K562 (cell line): ENCODE results near the gene CDK5RAP3. TPM values are rescaled to one million over a fixed set of nuclear protein-coding genes. Genes with fewer than 3 reads are reported as not detected.
A peak's percentile ranks its signal among the peaks of the same experiment; 100 is the strongest.

ENCODE experiments used
- ATAC-seq: fragments of 200-7000 bp; cut with Tn5 transposase; 3 replicates; pipeline ENCODE4 v1.9.1; 2020; ENCODE audit warnings: moderate library complexity
- BruUV-seq: library from RNA; stranded (reverse); fragments of 400-500 nt; replicated peaks from 2 replicates; lab custom pipeline; 2021; lab: Mats Ljungman, UMichigan
- CTCF ChIA-PET: fragments of 300-600 bp; formaldehyde crosslinking; extraction: SDS; loops from one replicate; lab custom pipeline; 2021; ENCODE audit warnings: low intra/inter-chr PET ratio; lab: Yijun Ruan, JAX
- POLR2A ChIA-PET: fragments of 300-600, 350-650 bp; sonication (Branson Sonifier 250); formaldehyde crosslinking; extraction: SDS; loops from one replicate; lab custom pipeline; 2021; ENCODE audit warnings: antibody characterized with exemption, inconsistent platforms; lab: Yijun Ruan, JAX
- DNase-seq, 4 experiments: peaks; one replicate each; pipeline versions ENCODE4 v3.0.0 to v3.0.0-alpha.2; 2011 to 2018; ENCODE audit warnings: low spot score in 3 of 4, mixed read lengths in 3 of 4; ENCODE audit errors: extremely low read depth in 1 of 4
- FAIRE-seq: peaks from 2 replicates; lab custom pipeline; 2011; peaks lifted over from hg19 to GRCh38; lab: Jason Lieb, UNC
- H2AFZ ChIP-seq: 2 replicates; pipeline ENCODE4 v1.6.0; 2011; ENCODE audit warnings: low read depth, low read length, control low read depth, inconsistent platforms
- H3K27ac ChIP-seq: fragments of 200-600 bp; 3 replicates; pipeline ENCODE4 v1.8.0; 2011; ENCODE audit warnings: low read depth, mild to moderate bottlenecking, control low read depth, inconsistent platforms, low read length, moderate library complexity, mixed read lengths; ENCODE audit errors: extremely low read depth
- H3K27me3 ChIP-seq, 2 experiments: fragments of 300-600 bp in 1 of 2; 2 replicates in 1 of 2; 3 replicates in 1 of 2; pipeline versions ENCODE4 v1.6.0 to v1.8.0; 2011; ENCODE audit warnings: inconsistent platforms in 2 of 2, low read length in 2 of 2, mild to moderate bottlenecking in 1 of 2, mixed read lengths in 1 of 2, moderate library complexity in 1 of 2; ENCODE audit not compliant: control insufficient read depth in 2 of 2, insufficient read depth in 2 of 2
- H3K36me3 ChIP-seq: fragments of 300-600 bp; 3 replicates; pipeline ENCODE4 v1.8.0; 2011; ENCODE audit warnings: mild to moderate bottlenecking, low read length, inconsistent platforms; ENCODE audit not compliant: control insufficient read depth, insufficient read depth
- H3K4me1 ChIP-seq, 2 experiments: fragments of 200-600 bp in 1 of 2; replicated peaks in 1 of 2; 2 replicates in 1 of 2; 3 replicates in 1 of 2; pipeline versions ENCODE4 v1.5.1 to v1.8.0; 2011; ENCODE audit warnings: inconsistent platforms in 2 of 2, low read length in 2 of 2, mild to moderate bottlenecking in 1 of 2, mixed read lengths in 1 of 2, moderate library complexity in 1 of 2; ENCODE audit not compliant: control insufficient read depth in 2 of 2, insufficient read depth in 2 of 2
- H3K4me2 ChIP-seq: 2 replicates; pipeline ENCODE4 v1.6.1; 2011; ENCODE audit warnings: low read length, control low read depth, inconsistent platforms, mixed read lengths; ENCODE audit not compliant: insufficient read depth
- H3K4me3 ChIP-seq: fragments of 200-600 bp; sonication (generic), shearing (Covaris generic); 2 replicates; pipeline ENCODE4 v1.5.1; 2016; ENCODE audit warnings: control low read depth, inconsistent platforms
- H3K79me2 ChIP-seq: fragments of 200-600 bp; 3 replicates; pipeline ENCODE4 v1.8.0; 2011; ENCODE audit warnings: low read length, inconsistent platforms; ENCODE audit not compliant: control insufficient read depth, insufficient read depth
- H3K9ac ChIP-seq, 2 experiments: 2 replicates each; pipeline versions ENCODE4 v1.6.0 to v1.6.1; 2011; ENCODE audit warnings: low read depth in 2 of 2, low read length in 2 of 2, control low read depth in 1 of 2, inconsistent platforms in 1 of 2, mild to moderate bottlenecking in 1 of 2, mixed read lengths in 1 of 2; ENCODE audit not compliant: insufficient read depth in 1 of 2
- H3K9me1 ChIP-seq: one replicate; pipeline ENCODE4 v1.6.0; 2011; ENCODE audit warnings: inconsistent platforms, mild to moderate bottlenecking, low read length, moderate library complexity; ENCODE audit not compliant: control insufficient read depth, insufficient read depth
- H3K9me3 ChIP-seq: replicated peaks from 2 replicates; pipeline ENCODE4 v1.5.1; 2011; ENCODE audit warnings: low read depth, low read length, inconsistent platforms; ENCODE audit not compliant: control insufficient read depth, insufficient read depth
- H4K20me1 ChIP-seq: replicated peaks from 2 replicates; pipeline ENCODE4 v1.6.1; 2011; ENCODE audit warnings: low read length, inconsistent platforms, mixed read lengths; ENCODE audit not compliant: control insufficient read depth, insufficient read depth
- FOXK1 ChIP-seq: sonication (generic); formaldehyde crosslinking; IDR thresholded peaks from 2 replicates; pipeline ENCODE4 v1.8.0; 2022; ENCODE audit warnings: missing genetic modification reagents, mild to moderate bottlenecking, borderline replicate concordance
- KAT7 ChIP-seq: sonication (generic); formaldehyde crosslinking; IDR thresholded peaks from 2 replicates; pipeline ENCODE4 v1.8.0; 2022; ENCODE audit warnings: missing genetic modification reagents, mild to moderate bottlenecking, borderline replicate concordance
- NFIC ChIP-seq: fragments of 450-650 bp; IDR thresholded peaks from 2 replicates; pipeline ENCODE4 v1.6.1; 2017; ENCODE audit warnings: mild to moderate bottlenecking, inconsistent platforms
- WGBS: fragments of 100-300 bp; shearing (Covaris generic); methylation state at CpG from one replicate; pipeline ENCODE4 v1.1.6; 2016; ENCODE audit warnings: low coverage, mixed read lengths; ENCODE audit not compliant: insufficient coverage; ENCODE audit errors: missing lambda C conversion rate; 5-methylcytosine and 5-hydroxymethylcytosine counted together
- in situ Hi-C: fragments of 300-500 bp; cut with MboI; formaldehyde crosslinking; loops from 4 replicates; pipeline ENCODE4 v1.15.0; 2018; ENCODE audit warnings: inconsistent platforms, mixed read lengths
- intact Hi-C: fragments of 100-400 bp; cut with micrococcal nuclease; formaldehyde crosslinking; loops from 2 replicates; pipeline ENCODE4 v1.14.2; 2022
- polyA plus RNA-seq, 8 experiments: library from polyadenylated mRNA; depleted of rRNA in 4 of 8; stranded (reverse) in 5 of 8; unstranded in 3 of 8; fragments of >200 nt; fragmentation: Nextera tagmentation in 2 of 8; fragmentation: Illumina TruSeq in 1 of 8; extraction: Ambion mirVana in 2 of 8; extraction: Trizol in 1 of 8; gene quantifications; 2 replicates each; pipeline versions ENCODE4 v1.2.1 to v1.2.3, GENCODE V29; 2011 to 2014; ENCODE audit warnings: inconsistent platforms in 1 of 8, missing spikeins in 1 of 8
- total RNA-seq, 7 experiments: library from RNA; depleted of rRNA in 6 of 7; stranded (reverse); fragments of >200 nt in 6 of 7; fragmentation: Illumina TruSeq in 2 of 7; extraction: Trizol in 2 of 7; gene quantifications; 2 replicates each; pipeline versions ENCODE4 v1.2.1 to v1.2.3, GENCODE V29; 2011 to 2021; ENCODE audit warnings: low replicate concordance in 1 of 7
- TF ChIP-seq, protein P1 (sequence below): fragments of 150-350 bp; conservative IDR thresholded peaks from 2 replicates; pipeline ENCODE4 v1.6.1; 2014; ENCODE audit warnings: low read length
- TF ChIP-seq, protein P2 (sequence below): fragments of 450-650 bp; IDR thresholded peaks from 2 replicates; pipeline ENCODE4 v1.6.1; 2016; ENCODE audit warnings: low read depth

The CDK5RAP3 gene
- total and polyA plus RNA-seq, 9 of the 15 experiments (the other 6 are each of a cell fraction or from before 2014, with no cell fraction given) = 44.2 to 202 (median 91.5) TPM

DNA sequence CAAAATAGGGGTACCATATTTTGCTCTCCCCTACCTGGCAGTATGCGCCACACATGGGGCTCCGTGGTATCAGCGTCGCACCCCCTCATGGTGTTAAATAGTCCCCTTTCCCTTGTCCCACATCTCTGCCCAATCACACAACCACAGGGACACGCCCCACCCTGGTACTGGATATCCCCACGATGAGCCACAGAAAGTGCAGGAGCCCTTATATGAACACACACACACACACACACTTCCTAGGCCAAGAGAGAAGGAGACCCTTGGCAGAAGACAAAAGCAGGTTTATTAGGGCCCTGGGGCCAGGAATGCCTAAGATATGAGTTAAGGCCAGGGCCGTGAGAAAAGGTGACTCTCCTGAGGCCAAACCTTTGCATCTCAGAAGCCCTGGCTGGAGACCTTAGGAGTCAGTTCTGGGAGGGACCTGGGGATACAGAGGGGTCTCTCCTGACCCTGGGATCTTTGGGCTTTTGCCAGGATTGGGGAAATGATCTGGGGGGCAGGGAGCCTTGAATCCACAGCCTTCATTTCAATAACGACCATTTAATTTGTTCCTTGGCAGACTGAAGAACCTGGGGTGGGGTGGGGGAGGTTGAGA lies 55.1 kb downstream of the CDK5RAP3 start:
- Histone ChIP-seq H2AFZ (peak overlapping the region; percentile 99), H4K20me1 (no peaks in the 10 kb centered on the region), H3K9ac (peak overlapping the region in 1 of 2 experiments; percentile 2; a peak in 1 of 4 replicates), H3K4me2 (peak overlapping the region; percentile 97), H3K27me3 (no peaks in the 10 kb centered on the region), H3K79me2 (no peaks in the 10 kb centered on the region), H3K36me3 (no peaks in the 10 kb centered on the region), H3K9me1 (no peaks in the 10 kb centered on the region), H3K9me3 (no peaks in the 10 kb centered on the region), H3K4me1 (peaks cover 23 to 39% of the 10 kb centered on the region in 2 experiments; a peak in 4 of 5 replicates), H3K27ac (no peak overlapping the region), H3K4me3 (peak overlapping the region; percentile 27; the same call in 1 of the 2 replicates)
- in situ Hi-C loops = loop anchor here (5.0 kb wide), 2 partner anchors 41 to 116 kb away; no protein-coding TSS in a partner anchor
- ATAC-seq (no peak), DNase-seq (no peak), FAIRE-seq (no peak)
- intact Hi-C loops = loop anchor here (1.0 to 10.0 kb wide), 4 partner anchors 23 to 229 kb away; partner anchors contain the start of gene NFE2L1
- CTCF ChIA-PET = interaction anchor here (0.6 to 4.7 kb wide), 5 partner anchors 48 to 852 kb away, joined by 3 to 54 read pairs (median 7); no protein-coding TSS in a partner anchor
- 25% methylated on average over 8 of the region's 8 CpGs for WGBS
- POLR2A ChIA-PET = interaction anchor here (0.7 to 2.1 kb wide), 10 partner anchors 18 to 105 kb away, joined by 3 to 16 read pairs (median 6); partner anchors contain the start of genes NFE2L1 and SNX11
- BruUV-seq = no TSS peak
- TF ChIP-seq FOXK1 (CRISPR knock-in tag) (peak; percentile 66; the same call in 1 of the 2 replicates), NFIC (peak; percentile 63; the same call in 1 of the 2 replicates), KAT7 (CRISPR knock-in tag) (0 out of 2 replicates have a peak, but pooled peaks have one; percentile 41)
- TF ChIP-seq, protein P1, sequence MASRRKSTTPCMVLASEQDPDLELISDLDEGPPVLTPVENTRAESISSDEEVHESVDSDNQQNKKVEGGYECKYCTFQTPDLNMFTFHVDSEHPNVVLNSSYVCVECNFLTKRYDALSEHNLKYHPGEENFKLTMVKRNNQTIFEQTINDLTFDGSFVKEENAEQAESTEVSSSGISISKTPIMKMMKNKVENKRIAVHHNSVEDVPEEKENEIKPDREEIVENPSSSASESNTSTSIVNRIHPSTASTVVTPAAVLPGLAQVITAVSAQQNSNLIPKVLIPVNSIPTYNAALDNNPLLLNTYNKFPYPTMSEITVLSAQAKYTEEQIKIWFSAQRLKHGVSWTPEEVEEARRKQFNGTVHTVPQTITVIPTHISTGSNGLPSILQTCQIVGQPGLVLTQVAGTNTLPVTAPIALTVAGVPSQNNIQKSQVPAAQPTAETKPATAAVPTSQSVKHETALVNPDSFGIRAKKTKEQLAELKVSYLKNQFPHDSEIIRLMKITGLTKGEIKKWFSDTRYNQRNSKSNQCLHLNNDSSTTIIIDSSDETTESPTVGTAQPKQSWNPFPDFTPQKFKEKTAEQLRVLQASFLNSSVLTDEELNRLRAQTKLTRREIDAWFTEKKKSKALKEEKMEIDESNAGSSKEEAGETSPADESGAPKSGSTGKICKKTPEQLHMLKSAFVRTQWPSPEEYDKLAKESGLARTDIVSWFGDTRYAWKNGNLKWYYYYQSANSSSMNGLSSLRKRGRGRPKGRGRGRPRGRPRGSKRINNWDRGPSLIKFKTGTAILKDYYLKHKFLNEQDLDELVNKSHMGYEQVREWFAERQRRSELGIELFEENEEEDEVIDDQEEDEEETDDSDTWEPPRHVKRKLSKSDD = no peak
- TF ChIP-seq, protein P2, sequence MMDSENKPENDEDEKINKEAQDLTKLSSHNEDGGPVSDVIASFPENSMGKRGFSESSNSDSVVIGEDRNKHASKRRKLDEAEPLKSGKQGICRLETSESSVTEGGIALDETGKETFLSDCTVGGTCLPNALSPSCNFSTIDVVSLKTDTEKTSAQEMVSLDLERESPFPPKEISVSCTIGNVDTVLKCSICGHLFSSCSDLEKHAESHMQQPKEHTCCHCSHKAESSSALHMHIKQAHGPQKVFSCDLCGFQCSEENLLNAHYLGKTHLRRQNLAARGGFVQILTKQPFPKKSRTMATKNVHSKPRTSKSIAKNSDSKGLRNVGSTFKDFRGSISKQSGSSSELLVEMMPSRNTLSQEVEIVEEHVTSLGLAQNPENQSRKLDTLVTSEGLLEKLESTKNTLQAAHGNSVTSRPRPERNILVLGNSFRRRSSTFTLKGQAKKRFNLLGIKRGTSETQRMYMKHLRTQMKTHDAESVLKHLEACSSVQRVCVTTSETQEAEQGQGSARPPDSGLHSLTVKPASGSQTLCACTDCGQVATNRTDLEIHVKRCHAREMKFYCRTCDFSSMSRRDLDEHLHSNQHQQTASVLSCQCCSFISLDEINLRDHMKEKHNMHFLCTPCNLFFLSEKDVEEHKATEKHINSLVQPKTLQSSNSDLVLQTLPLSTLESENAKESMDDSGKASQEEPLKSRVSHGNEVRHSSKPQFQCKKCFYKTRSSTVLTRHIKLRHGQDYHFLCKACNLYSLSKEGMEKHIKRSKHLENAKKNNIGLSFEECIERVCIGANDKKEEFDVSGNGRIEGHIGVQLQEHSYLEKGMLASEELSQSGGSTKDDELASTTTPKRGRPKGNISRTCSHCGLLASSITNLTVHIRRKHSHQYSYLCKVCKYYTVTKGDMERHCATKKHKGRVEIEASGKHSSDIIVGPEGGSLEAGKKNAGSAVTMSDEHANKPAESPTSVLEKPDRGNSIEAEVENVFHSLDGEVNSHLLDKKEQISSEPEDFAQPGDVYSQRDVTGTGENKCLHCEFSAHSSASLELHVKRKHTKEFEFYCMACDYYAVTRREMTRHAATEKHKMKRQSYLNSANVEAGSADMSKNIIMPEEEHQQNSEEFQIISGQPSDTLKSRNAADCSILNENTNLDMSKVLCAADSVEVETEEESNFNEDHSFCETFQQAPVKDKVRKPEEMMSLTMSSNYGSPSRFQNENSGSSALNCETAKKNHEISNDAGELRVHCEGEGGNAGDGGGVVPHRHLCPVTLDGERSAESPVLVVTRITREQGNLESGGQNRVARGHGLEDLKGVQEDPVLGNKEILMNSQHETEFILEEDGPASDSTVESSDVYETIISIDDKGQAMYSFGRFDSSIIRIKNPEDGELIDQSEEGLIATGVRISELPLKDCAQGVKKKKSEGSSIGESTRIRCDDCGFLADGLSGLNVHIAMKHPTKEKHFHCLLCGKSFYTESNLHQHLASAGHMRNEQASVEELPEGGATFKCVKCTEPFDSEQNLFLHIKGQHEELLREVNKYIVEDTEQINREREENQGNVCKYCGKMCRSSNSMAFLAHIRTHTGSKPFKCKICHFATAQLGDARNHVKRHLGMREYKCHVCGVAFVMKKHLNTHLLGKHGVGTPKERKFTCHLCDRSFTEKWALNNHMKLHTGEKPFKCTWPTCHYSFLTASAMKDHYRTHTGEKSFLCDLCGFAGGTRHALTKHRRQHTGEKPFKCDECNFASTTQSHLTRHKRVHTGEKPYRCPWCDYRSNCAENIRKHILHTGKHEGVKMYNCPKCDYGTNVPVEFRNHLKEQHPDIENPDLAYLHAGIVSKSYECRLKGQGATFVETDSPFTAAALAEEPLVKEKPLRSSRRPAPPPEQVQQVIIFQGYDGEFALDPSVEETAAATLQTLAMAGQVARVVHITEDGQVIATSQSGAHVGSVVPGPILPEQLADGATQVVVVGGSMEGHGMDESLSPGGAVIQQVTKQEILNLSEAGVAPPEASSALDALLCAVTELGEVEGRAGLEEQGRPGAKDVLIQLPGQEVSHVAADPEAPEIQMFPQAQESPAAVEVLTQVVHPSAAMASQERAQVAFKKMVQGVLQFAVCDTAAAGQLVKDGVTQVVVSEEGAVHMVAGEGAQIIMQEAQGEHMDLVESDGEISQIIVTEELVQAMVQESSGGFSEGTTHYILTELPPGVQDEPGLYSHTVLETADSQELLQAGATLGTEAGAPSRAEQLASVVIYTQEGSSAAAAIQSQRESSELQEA = no peak
